C1 segment of cervical spinal cord (tissue), 14 donors: ENCODE results near the gene HAGH.
A peak's percentile ranks its signal among the peaks of the same experiment; 100 is the strongest.

Experiments
- DNase-seq, 14 donors: peaks; one replicate each; lab custom pipeline; 2025; lab: John Stamatoyannopoulos, UW

HAGH gene

DNA sequence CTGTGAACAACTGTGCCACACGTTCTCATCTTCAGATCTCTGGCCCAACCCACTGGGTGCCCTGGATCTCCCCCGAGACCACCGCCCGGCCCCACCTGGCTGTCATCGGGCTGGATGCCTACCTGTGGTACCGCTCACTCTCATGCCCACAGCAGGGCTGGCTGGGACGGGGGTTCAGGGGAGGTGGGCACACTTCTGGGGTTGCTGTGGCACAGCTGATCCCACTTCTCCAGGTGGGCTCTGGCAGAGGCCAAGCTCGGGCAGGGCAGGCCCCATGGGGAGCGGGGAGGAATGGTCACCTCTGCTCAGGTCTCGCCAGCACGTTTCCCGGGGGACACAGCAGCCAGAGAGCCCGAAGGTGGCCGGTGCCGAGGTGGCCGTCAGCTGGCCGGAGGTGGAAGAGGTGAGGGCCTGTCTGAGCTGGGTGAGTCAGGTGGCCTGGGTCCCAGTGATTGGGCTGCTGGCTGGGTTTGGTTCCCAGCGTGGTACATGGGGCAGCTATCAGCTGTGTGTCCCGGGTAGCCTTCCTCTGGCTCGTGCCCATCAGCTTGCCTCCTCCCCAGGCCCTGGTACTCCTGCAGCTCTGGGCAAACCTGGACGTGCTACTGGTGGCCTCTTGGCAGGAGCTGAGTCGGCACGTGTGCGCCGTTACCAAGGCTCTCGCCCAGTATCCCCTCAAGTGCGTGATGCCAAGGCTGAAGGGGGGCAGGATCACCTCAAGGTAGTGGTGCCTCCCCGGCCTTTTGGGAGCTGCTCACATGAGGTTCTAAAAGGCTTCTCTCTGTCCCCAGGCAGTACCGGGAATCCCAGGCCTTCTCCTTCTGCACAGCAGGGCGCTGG lies 51.4 kb downstream of the HAGH start:
- no peak for DNase-seq

DNA sequence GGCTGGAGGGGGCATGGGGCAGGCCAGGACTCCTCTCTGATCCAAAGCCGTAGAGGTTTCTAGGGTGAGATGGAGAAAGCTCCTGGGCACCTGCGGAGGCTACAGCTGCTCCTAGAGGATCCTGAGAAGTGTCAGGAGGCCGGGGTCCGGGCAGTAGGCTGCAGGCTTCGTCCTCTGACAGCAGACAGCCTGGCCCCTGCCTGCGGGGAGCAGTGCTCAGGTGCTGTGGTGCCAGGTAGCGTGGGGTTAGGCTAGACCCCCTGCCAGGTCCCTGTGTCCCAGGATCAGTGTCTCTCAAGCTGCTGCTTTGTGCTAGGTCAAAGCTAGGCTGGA lies 52.2 kb downstream of the HAGH start:
- no peak for DNase-seq

DNA sequence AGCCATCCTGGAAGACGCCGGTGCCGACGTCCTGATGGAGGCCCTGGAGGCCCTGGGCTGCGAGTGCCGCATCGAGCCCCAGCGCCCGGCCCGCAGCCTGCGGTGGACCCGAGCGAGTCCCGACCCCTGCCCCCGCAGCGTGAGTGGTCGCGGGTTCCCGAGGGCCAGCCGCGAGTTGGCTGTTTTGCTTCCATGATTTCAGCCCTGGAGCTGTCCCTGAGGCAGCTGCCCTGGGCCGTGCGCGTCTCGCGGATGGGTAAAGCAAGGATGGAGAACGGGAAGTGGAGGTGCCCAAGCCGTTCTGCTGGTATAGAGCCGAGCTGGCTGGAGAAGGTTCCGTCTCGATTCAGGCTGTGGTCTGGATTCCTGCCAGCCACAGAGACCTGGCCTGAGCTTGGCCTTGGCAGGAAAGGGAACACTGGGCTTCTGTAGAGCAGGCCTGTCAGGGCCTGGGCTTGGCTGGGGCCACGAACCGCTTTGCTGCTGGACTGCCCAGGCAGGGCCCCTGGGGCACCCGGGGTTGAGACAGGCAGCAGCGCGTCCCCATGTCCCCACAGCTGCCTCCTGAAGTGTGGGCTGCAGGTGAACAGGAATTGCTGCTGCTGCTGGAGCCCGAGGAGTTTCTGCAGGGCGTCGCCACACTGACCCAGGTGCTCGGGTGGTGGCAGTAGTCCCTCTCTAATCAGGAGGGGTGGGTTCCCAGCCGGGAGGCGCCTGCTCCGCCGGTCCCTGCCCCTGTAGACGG lies 52.8 kb downstream of the HAGH start:
- peak in 4 of 14 donors; percentile 19 to 57 (median 27) for DNase-seq

DNA sequence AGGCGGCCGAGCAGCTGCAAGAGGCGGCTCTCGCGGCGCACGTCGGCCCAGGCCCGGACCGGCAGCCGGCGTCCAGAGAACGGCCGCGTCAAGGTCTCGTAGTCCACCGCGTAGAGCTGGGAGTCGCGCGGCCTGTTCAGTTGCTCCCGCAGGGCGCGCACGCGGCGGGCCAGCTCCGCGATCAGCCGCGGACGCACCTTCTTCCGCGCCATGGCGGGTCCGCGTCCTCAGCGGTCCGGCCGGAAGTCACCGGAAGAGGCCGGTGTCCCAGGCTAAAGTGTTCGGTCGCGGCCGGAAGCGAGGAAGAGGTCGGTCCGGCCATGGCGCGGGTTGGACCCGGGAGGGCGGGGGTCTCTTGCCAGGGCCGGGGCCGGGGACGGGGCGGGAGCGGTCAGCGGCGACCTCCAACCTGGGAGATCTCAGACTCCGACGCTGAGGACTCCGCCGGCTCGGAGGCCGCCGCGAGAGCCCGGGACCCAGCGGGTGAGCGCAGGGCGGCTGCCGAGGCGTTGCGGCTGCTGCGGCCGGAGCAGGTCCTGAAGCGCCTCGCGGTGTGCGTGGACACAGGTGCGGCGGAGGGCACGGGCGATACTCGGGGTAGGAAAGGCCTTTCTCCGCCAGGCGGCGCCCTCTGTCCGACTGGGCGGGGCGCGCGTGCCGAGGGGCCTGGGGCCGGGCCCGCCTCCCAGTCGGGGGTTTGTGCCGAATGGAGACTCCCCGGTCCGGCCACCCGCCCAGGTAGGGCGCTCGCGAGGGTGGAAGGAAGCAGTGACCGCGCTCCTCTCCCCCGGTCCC lies 53.5 kb downstream of the HAGH start, which contains the start of gene MRPS34:
Gene MRPS34, minus strand, starts transcription at position 227 of the 795 bp plus-strand sequence. Its CDS starts 15 bp downstream, at position 212.
- DNase-seq: peak; percentile 14 to 83 (median 70)

DNA sequence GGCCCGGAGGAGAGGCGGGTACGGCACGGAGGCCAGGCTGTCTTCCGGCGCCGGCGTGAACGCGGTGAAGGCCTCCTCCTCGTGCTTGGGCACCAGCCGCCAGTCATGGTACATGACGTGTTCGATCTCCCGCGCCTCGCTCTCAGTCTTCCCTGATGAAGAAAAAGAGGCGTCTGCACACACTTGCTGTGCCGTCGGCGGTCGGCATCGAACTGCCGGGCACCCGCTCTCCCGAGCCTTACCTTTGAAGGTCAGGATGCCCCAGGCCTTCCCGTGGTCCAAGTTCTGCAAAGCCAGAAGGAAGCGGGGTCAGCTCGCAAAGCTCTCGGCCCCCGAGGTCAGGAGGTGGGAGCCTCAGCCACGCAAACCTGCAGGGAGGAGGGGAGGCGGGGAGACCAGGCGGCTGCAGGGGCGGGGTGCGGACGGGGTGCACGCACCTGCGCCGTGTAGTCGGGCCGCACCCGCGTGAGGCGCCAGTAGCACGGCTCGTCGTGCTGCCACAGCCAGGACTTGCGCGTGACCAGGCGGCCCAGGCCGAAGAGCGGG lies 54.2 kb downstream of the HAGH start, which contains the start of gene EME2:
Gene EME2, plus strand, starts transcription at position 449 of the 546 bp plus-strand sequence. CDS start 418 bp downstream, outside the sequence.
- DNase-seq: peak in 1 of 14 donors; percentile 46

DNA sequence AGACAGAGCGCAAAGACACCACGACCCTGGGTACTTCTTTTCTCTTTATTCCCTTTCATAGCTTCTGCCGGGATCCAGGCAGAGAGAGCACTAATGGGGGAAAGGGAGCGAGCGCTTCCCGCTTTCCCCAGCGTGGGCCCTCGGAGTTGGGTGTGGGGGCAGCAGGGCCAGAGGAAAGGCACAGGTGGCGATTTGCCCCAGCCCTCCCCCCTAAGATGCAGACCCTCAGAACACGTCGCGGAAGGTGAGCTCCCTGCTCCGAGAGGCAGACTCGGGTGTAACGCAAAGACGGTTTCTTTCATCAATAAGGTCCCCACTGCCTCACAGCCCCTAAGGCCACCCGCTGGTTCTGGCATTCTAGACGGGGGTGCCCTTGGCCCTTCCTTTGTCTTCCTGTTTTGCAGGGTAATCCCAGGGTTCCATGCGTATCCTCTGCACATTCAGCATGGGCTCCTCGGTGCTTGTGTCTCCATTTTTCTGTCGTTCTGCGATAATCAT lies 54.7 kb downstream of the HAGH start:
- DNase-seq: peak in 1 of 14 donors; percentile 43

DNA sequence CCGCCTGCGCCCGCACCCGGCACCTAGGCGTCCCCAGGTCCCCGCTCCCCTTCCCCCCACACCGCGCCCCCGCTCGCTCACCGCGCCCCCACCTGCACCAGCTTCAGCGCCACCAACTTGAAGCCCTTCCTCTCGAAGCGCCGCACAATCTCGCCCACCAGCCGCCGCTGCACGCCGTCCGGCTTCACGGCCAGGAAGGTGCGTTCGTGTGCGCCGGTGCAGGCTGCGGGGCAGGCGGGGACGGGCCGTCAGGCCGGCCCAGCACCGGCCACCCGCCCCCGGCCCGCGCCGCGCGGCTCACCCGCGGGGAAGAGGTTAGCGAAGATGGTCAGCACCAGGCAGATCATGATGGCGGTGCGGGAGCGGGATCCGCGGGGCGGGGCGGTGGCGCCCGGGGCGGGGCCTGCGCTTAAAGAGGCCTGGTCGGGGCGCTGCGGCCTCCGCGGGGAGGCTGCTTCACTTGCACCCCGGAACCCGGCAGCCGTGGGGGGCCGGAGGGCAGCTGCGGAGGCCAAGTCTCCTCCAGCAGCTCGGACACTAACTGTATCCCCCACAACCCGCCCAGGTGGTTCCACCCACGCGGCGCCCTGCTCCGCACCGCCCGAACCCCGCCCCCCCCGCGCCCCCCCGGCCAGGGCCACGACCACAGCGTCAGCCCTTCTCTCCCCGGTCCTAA lies 55.3 kb downstream of the HAGH start, which contains the start of gene NME3:
Gene NME3, minus strand, starts transcription at position 356 of the 676 bp plus-strand sequence. Its CDS starts 9 bp downstream, at position 347.
- DNase-seq: peak in 13 of 14 donors; percentile 10 to 82 (median 51)

DNA sequence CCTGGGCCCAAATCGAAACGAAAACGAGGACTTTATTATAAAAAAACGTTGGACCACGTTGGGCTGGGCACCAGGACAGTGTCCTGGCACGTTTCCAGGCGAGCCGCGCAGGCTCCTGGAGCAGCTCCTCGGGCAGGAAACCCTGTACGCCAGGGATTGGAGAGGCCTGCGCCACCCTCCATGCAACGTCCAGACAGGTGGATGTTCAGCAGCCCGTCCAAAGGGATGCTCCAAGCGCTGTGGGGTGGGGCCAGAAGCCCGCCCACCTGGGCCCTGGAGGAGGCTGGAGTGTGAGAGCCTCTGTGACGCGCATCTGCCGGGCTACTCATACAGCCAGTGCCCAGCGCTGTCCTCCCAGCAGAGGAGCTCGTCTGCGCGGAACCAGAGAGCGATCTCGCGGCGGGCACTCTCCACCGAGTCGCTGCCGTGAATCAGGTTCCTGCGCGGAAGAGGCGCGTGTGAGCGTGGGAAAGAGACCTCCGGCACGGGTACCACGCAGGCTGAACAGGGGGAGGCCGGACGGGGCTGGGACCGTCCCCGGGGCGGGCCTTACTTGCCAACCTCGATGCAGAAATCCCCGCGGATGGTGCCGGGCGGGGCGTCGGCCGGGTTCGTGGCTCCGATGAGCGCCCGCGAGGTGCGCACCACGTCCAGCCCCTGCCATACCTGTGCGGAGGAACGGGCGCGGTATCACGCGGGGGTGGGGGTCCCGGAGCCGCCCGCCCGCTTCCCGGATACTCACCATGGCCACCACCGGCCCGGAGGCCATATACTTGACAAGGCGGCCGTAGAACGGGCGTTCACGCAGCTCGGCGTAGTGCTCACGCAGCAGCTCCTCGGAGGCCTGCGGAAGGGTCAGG lies 56.1 kb downstream of the HAGH start:
- DNase-seq: peak in 10 of 14 donors; percentile 18 to 72 (median 48)

DNA sequence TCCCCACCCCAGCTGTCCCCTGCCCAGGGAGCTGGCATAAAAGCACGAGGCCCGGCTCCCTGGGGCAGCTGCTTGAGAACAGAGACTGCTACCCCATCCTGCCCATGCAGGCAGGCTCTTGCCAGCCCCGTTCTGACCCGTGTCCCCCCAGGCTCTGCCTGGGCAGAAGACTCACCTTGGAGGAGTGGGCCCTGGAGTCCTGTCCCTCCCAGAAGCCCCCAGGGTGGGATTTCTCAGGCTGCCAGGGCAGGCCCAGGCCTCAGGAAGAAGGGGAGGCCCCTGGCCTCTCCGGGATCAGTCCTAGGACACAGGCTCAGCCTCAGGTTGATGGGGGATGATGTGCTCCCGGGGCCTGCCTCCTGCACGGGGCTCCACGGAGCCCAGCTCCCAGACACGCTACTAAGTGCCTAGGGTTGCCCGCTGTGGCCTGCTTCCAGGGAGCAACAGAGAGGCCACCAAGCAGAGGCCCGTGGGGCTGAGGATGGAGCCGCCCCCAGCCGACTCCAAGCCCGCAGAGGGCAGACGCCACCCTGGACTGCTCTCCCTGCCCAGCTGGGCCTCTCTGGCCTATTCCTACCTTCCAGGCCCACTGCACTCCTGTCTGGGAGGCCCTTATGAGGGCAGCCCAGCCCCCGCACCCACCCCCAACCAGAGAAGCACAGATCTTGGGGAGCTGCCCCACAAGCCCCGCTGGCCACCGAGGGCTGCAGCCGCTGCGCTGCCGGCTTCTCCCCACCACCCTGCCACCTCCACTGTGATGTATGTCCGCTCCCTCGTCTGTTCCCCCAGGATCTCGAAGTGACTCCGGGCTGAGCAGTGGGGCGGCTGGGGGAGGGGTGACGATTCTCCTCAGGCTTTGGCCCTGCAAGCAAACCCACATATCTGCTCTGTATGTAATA lies 57.0 kb downstream of the HAGH start:
- peak in 4 of 14 donors; percentile 38 to 48 (median 47) for DNase-seq

DNA sequence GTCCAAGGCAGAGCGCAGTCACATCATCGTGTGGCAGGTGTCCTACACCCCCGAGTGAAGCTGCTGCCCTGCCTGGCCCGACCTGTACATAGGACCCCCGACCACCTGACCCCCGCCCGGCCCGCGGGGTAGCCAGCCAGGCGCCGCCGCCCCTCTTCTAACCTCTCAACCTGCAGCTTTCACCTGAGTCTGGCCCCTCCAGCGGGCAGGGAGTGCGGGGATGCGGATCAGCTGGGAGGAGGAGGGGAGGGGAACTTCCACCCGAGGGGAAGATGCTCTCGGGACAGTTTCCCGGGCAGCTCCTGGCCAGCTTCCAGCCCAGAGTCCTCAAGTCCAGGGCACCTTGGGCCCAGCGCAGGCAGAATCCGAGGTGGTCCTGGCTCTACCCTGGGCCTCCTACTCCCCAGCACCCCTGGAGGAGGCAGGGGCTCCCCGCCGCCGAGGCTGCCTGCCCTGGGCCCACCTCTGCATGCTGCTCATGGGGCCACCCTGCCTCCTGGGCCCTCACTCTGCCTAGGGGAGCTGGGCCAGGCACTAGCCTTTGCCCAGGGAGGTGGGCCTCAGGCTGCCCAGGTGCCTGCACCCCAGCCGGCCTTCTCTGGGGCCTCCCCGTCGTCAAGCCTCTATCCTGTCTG lies 57.7 kb downstream of the HAGH start:
- peak in 1 of 14 donors; percentile 48 for DNase-seq

DNA sequence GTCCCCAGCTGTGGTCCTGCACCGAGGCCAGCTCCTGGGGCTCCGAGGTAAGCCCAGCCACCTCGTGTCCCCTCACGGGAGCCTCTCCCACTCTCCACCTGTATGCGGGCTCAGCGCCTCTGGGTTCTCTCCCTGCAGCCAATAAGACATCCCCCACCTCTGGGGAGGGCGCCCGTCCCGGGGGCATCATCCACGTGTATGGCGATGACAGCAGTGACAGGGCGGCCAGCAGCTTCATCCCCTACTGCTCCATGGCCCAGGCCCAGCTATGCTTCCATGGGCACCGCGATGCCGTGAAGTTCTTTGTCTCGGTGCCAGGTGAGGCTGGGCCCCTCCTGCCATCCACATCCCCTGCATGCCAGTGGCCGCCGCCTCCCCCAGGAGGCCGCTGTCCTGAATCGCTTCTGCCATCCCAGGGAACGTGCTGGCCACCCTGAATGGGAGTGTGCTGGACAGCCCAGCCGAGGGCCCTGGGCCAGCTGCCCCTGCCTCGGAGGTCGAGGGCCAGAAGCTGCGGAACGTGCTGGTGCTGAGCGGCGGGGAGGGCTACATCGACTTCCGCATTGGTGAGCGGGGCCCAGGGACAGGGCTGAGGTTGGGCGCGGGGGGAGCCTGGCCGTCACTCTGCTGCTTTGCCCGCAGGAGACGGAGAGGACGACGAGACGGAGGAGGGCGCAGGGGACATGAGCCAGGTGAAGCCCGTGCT lies 58.4 kb downstream of the HAGH start:
- no peak for DNase-seq

DNA sequence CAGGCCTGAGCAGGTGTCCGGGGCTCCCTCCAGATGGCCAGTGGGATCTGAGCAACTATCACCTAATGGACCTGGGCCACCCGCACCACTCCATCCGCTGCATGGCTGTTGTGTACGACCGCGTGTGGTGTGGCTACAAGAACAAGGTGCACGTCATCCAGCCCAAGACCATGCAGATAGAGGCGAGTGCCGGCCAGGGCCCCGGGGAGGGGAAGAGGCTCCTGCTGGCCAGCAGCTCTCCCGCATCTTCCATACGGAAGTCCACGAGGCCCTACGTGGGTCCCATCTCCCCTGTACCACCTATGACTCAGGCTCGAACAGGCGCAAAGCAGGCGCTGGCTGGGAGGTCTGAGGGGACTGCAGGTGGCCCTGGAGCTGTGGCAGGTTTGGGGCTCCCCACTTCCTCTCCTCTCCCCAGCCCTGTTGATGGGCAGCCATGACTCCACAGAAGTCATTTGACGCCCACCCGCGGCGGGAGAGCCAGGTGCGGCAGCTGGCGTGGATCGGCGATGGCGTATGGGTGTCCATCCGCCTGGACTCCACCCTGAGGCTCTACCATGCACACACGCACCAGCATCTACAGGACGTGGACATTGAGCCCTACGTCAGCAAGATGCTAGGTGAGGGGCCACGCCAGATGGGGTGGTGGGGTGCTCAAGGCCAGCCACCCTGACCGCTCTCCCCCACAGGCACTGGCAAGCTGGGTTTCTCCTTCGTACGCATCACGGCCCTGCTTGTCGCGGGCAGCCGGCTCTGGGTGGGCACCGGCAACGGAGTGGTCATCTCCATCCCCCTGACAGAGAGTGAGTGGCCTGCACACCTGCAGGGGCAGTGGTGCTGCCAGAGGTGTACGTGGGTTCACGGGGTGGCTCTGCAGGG lies 59.3 kb downstream of the HAGH start:
- DNase-seq: peak in 1 of 14 donors; percentile 35

DNA sequence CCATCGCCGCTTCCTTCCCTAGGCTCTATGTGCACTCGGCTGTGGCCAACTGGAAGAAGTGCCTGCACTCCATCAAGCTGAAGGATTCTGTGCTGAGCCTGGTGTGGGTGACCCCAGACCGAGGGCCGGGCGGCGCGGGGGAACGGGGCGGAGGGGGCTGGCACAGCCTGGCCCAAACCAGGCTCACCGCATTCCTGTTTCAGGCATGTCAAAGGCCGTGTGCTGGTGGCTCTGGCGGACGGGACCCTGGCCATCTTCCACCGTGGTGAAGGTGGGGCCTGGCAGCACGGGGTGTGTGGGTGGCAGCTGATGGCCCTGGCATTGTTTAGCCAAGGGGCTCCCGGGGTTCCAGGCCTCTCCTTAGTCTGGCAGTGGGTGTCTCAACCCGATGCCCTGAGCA lies 59.9 kb downstream of the HAGH start:
- peak in 1 of 14 donors; percentile 35 for DNase-seq

DNA sequence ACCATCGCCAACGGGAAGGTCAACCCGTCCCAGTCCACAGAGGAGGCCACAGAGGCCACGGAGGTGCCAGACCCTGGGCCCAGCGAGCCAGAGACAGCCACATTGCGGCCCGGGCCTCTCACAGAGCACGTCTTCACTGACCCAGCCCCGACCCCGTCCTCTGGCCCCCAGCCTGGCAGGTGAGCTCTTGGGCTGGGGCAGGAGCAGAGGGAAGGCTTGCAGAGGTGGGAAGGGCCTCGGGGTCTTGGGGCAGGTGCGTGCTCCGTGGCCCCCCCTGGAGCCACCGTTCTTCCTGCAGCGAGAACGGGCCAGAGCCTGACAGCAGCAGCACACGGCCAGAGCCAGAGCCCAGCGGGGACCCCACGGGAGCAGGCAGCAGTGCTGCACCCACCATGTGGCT lies 60.4 kb downstream of the HAGH start:
- no peak for DNase-seq

DNA sequence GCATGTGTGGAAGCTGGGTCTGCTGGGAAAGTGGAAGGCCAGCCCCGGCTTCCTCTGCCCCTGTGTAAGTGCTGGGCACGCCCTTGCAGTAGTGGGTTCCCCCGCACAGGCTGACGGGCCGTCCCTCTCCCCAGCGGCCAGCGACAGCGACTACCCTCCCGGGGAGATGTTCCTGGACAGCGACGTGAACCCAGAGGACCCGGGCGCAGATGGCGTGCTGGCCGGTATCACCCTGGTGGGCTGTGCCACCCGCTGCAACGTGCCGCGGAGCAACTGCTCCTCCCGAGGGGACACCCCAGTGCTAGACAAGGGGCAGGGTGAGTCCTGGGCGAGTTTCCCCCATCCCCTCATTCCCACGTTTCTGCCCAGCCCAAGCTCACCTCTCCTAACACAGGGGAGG lies 60.8 kb downstream of the HAGH start:
- no peak for DNase-seq

DNA sequence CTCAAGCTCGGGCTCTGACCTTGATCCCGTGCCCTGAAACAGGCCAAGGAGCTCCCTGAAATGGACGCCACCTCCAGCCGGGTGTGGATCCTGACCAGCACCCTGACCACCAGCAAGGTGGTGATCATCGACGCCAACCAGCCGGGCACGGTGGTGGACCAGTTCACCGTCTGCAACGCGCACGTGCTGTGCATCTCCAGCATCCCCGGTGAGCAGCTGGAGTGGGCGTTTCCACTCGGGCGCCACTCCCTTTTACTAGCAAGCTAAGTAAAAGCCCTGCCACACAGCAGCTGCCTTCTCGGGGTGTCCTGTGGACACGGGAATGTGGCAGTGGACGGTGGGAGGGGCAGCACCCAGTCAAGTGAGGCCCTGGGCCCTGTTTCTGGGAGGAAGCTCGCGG lies 61.7 kb downstream of the HAGH start:
- DNase-seq: no peak
